Measurements from ENCODE around the gene C3orf52.

Gene C3orf52

DNA sequence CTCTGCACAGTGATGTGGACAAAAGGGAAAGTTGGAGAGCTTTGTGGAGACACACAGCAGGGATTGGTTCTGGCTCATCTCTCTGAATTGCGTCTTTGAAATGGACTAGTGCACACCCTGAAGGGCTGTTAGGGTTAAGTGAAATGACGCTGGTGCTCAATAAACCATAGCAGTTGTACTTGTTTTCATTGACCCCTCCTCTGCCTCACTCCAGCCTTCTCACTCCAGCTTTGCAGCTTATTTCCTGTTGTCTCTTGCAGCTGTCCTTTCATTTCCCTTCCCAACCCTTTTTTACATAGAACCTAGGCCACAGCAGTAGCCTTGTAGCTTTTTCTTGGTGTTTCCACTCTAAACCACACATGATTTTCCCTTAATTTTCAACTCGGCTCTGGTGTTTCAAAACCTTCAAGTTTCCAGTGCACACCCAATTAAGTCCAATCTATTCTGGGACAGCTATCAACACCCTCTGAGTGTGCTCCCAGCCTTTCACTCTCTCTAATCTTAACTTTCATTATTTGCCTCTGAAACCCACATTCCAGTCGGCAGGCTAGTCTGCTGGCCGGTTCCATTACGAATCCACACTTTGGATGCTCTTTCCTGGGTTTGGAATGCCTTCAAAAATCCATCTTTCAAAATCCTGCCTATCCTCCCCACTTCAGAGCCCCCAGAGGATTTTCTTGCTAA is 6.4 kb downstream of the C3orf52 start:
- TF ChIP-seq, protein P1, sequence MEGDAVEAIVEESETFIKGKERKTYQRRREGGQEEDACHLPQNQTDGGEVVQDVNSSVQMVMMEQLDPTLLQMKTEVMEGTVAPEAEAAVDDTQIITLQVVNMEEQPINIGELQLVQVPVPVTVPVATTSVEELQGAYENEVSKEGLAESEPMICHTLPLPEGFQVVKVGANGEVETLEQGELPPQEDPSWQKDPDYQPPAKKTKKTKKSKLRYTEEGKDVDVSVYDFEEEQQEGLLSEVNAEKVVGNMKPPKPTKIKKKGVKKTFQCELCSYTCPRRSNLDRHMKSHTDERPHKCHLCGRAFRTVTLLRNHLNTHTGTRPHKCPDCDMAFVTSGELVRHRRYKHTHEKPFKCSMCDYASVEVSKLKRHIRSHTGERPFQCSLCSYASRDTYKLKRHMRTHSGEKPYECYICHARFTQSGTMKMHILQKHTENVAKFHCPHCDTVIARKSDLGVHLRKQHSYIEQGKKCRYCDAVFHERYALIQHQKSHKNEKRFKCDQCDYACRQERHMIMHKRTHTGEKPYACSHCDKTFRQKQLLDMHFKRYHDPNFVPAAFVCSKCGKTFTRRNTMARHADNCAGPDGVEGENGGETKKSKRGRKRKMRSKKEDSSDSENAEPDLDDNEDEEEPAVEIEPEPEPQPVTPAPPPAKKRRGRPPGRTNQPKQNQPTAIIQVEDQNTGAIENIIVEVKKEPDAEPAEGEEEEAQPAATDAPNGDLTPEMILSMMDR (IDR thresholded peaks at IDR 0.05; ENCODE audit: borderline replicate concordance, control extremely low read depth, extremely low read depth, insufficient read depth, missing control alignments), result no peak
- DNase-seq (ENCODE audit: low spot score), result peak; percentile 38
- in situ Hi-C loops (cut with MboI; ENCODE audit: low sequenced_read_pairs, unreplicated experiment), result no loop called here

DNA sequence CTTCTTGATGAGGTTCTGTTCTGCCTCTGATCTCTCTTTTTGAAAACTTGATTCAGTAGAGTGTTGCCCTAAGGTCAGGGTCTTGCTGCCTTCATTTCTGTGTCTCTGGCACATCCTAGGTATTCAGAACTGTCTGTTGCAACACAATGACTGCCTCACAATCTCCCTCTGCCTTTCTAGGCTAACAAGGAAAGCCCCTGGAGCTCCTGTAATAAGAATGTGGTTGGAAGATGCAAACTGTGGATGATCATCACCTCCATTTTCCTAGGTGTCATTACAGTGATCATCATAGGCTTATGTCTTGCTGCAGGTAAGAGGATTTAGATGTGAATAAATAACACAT is 7.0 kb downstream of the C3orf52 start:
- no peak for DNase-seq (ENCODE audit: low spot score)
- in situ Hi-C loops (cut with MboI; ENCODE audit: low sequenced_read_pairs, unreplicated experiment), result no loop called here
- TF ChIP-seq, protein P1 (IDR thresholded peaks at IDR 0.05; ENCODE audit: borderline replicate concordance, control extremely low read depth, extremely low read depth, insufficient read depth, missing control alignments), result no peak

DNA sequence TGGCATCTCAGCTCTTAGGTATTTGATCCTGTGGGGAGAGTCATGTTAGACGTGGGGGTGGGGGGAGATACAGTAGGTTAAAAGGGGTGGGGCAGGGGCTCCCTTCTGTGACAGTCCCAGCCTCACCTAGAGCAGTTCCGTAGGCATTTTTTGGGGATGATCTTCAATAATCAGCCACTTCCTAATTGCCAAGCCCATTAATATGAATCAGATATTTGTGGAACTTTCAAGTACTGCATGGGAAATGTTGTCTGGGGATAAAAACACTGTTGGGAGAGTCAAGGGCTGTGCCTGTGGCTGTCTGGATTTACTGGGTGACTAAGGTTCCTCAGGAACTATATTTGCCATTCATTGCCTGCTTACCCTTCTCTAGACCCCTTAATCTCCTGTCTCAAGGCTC is 9.5 kb downstream of the C3orf52 start:
- no peak for DNase-seq (ENCODE audit: low spot score)
- in situ Hi-C loops (cut with MboI; ENCODE audit: low sequenced_read_pairs, unreplicated experiment), result no loop called here
- TF ChIP-seq, protein P1 (IDR thresholded peaks at IDR 0.05; ENCODE audit: borderline replicate concordance, control extremely low read depth, extremely low read depth, insufficient read depth, missing control alignments), result no peak

DNA sequence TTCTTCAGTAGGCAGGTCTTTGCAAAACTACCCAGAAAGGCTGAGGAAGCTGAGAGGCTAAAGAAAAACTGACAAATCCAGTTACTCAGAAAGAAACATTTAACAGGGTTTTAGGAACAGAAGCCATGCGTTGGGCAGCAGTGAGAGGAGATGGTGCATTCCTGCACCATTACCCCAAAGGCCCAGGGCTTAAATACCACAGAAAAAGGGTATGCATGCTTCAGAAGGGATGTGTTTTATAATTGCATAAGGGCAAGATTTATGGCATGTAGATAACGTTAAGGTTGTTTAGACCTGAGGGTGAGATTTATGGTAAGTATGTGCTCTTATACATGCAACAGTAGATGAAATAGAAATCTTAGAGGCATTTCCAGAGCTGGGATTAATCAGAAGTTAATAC is 10.0 kb downstream of the C3orf52 start:
- DNase-seq (ENCODE audit: low spot score), result no peak
- in situ Hi-C loops (cut with MboI; ENCODE audit: low sequenced_read_pairs, unreplicated experiment), result no loop called here
- TF ChIP-seq, protein P1 (IDR thresholded peaks at IDR 0.05; ENCODE audit: borderline replicate concordance, control extremely low read depth, extremely low read depth, insufficient read depth, missing control alignments), result no peak

DNA sequence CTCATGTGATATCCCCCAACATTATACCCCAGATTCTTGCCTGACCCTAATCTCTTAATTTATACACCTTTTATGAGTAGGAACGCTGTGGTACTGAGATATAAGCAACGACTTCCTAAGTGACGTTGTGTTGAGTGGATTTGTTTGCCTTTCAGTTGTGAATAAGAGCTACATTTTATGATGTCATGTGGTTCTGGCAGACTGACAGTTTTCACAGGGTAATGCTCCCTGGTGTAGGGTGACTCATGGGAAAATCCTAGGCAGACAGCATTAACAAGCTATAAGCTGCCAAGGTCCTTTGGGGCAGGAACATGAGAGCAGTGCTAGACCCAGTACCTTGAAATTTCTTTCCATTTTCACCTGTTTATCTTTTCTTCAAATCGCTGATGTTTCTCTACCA is 11.2 kb downstream of the C3orf52 start:
- DNase-seq (ENCODE audit: low spot score), result no peak
- TF ChIP-seq, protein P1 (IDR thresholded peaks at IDR 0.05; ENCODE audit: borderline replicate concordance, control extremely low read depth, extremely low read depth, insufficient read depth, missing control alignments), result no peak
- in situ Hi-C loops (cut with MboI; ENCODE audit: low sequenced_read_pairs, unreplicated experiment), result no loop called here

DNA sequence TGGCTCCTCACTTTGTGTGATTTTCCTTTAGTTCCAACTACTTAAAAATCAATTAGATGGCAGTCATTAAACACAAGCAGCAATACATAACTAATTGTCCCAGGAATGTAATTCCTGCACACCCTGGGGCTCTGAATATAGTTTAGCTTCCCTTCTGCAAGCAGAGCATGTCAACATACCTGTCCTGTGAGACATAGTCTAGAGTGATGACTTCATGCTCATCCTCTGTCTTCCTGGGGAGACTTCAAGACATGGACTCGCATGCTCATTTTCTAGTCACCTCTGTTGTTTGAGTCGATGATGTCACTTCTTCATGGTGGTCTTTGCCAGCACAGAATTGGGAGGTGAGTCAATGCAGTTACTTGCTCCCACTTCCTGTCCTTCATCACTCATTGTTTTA is 15.7 kb downstream of the C3orf52 start:
- TF ChIP-seq, protein P1 (IDR thresholded peaks at IDR 0.05; ENCODE audit: borderline replicate concordance, control extremely low read depth, extremely low read depth, insufficient read depth, missing control alignments), result no peak
- DNase-seq (ENCODE audit: low spot score), result no peak
- in situ Hi-C loops (cut with MboI; ENCODE audit: low sequenced_read_pairs, unreplicated experiment), result no loop called here
